HG03108 (cell line): Measurements from ENCODE around the gene ZNF266.

Source experiments
- ATAC-seq: cut with Tn5 transposase; IDR thresholded peaks from one replicate; pipeline ENCODE4 v1.9.1; 2021; ENCODE audit warnings: moderate library complexity; ENCODE audit not compliant: unreplicated experiment

Gene ZNF266

DNA sequence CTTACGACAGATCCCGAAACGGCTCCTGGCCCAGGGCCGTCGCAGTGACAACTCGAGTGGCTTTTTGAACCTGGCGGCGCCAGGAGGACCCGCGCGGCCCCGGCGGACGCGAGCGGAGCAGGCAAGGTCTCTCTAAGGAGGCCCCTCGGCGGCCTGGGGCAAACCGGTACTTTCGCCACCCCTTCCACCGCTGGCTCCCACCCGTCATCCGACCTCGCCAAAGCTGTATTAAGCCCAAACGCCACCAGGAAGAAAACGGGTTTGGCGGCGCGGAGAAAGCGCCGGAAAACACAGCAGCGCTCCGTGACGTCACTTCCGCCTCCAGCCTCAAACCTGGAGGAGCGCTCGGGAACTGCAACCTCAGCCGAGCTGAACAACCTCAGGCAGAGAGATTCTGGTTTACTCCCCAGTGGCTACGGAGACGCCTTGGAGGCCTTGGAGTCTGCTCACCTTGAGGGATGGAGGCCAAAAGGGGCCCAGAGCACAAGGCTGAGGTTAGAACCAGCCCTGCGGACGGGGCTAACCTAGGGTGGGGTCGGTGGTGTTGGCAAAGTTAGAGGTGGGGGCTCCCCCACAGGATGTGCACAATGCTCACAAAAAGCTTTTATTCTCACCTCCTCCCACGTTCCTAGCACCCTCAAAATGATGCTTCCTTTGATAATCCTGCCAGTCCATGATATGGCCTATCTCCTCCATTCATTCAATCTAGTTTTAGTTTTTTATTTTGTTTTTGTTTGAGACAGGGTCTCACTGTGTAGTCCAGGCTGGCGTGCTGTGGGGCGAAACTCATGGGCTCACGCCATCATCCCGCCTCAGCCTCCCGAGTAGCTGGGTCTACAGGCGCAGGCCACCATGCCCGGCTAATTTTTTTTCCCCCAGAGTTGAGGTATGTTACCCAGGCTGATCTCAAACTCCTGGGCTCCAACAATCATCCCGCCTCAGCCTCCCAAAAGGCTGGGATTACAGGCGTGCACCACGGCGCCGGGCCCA is at the start of gene ZNF266:
Gene ZNF266, minus strand, starts transcription at position 295 of the 990 bp plus-strand sequence. CDS start 15,484 bp downstream, outside the sequence.
- ATAC-seq = peak; percentile 81

- ATAC-seq = no peak
These were observed 49.8 kb upstream of the ZNF266 start for GRCh38 chr19:9485140-9485539.

DNA sequence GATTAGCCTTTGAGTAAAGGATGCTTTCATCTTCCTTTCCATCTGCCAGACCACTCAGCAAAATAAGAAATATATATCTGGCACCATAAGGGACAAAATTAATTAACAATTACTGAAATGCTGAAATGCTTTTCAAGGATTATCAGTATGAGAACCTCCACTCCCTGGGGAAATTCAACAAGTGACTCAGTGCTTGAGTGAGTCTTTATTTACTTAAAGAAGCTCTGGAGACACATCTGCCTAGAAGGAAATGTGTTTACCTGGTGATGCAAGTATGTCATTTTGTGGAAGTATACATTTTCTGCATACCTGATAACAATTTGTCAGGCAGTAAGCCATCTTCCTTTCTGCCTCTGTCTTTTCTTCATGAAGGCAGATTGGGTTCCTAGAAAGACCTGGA is 39.6 kb upstream of the ZNF266 start:
- no peak for ATAC-seq

GRCh38 chr19:9467161-9467560 is 31.8 kb upstream of the ZNF266 start:
- ATAC-seq = no peak

DNA sequence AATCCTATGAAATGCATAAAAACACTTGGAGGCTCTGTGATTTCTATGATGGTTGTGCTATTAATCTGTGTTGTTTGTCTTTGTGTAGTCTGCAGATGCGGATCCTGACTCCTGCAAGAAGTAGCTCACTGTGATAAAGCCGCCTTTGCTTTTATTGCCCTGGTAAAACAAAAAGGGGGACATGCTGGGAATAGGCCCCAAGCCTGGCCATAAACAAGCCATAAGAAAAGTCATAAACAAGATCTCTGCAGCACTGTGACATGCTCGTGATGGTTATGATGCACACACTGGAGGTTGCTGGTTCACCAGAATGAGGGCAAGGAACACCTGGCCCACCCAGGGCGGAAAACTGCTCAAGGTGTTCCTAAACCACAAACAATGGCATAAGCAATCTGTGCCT is 26.6 kb upstream of the ZNF266 start:
- ATAC-seq = no peak

- no peak for ATAC-seq
These were observed 20.8 kb upstream of the ZNF266 start for GRCh38 chr19:9456018-9456689.

GRCh38 chr19:9453953-9454352 is 18.6 kb upstream of the ZNF266 start:
- ATAC-seq = no peak

- ATAC-seq = no peak
These were observed 9.7 kb upstream of the ZNF266 start for GRCh38 chr19:9445037-9445436.

DNA sequence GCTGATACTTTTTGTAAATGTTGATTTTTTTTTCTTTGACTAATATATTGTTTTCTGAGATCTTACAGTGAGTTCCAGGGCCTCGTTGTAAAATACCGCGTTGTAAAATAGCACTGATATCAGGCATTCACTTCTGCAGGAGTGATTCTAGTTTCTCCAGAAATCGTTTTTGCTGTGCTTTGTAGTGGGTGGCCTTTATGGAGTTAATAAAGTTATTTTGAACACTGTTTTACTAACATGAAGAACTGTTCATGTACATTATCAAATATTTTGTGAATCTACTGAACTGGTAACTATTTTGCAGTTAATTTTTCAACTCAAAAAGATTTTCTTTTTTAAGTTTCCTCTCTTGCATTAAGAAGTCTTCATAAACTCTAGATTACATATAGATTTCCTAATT is 985 bp upstream of the ZNF266 start:
- ATAC-seq = no peak

- ATAC-seq = no peak
These were observed 3.9 kb downstream of the ZNF266 start for GRCh38 chr19:9431475-9431874.

GRCh38 chr19:9430444-9430843 is 4.9 kb downstream of the ZNF266 start:
- no peak for ATAC-seq

DNA sequence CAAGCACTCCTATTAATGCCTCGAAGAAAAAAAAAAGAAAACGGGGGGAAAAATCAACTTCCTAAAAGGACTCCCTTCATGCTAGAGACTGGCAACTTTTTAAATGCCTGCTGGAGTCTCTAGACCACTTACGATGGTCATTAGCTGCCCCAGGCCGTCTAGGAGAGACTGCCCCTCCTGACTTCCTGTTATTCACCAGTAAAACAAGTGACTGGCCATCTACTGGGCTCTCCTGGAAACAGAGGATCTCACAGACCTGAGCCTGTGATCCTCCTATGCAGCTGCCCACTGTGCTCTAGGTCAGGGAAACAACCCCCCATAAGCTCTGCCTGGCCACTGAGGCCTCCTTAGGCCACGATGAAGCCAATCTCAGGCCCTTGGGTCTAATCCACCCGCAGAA is 7.4 kb downstream of the ZNF266 start:
- ATAC-seq = no peak

DNA sequence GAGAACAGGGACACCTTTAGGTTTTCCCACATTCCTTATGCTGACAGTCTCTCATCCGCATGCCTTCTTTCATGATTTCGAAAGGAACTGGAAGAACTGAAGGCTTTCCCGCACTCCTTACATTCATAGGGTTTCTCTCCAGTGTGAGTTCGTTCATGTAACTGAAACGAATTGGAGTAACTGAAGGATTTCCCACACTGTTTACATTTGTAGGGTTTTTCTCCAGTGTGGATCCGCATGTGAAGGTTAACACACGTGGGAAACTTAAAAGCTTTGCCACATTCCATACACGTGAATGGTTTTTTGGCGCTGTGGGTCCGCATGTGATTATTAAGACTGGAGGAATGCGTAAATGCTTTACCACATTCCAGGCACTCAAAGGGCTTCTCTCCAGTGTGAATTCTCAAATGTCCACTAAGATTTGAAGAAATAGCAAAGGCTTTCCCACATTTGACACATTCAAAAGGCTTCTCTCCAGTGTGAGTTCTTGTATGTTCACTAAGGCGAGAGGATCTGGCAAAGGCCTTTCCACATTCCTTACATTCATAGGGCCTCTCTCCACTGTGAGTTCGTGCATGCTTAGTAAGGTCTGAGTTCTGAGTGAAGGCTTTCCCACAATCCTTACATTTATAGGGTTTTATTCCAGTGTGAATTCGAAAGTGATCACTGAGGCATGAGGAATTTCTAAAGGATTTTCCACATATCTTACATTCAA is 22.0 kb downstream of the ZNF266 start:
- no peak for ATAC-seq

- ATAC-seq = no peak
These were observed 27.5 kb downstream of the ZNF266 start for GRCh38 chr19:9407827-9408226.

DNA sequence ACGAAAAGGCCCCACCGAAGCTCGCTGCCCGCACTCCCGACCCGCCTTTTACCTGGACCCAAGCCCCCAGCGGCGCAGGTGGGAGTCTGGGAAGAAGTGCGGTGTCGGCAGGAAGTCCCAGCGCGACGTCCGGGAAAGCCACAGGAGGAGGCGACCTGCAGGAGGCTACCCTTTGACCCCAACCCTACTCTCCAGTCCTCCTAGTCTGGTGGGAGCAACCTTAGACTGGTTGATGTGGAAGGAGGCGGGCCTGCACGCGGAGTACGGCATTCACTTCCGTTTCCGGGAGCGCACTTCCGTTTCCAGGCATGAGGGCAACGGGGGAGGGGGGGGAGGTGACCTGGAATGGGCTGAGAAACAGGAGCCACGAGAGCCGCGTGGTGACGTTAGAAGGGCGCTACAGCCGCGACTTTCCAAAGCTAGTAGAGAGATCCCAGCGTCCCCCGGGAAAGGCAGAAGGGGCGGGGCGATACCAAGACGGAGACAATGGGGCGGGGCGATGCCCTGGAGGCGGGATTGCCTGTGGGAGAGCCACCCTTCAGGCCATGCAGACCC is 28.5 kb downstream of the ZNF266 start:
- ATAC-seq = no peak

- no peak for ATAC-seq
These were observed 54.0 kb downstream of the ZNF266 start for GRCh38 chr19:9381361-9381785.

GRCh38 chr19:9370738-9371619 is 64.4 kb downstream of the ZNF266 start:
- ATAC-seq = no peak

GRCh38 chr19:9362905-9363304 is 72.5 kb downstream of the ZNF266 start, which contains the start of gene ZNF177:
ZNF177 (plus strand) TSS chr19:9363013; CDS start chr19:9378312, 15,299 bp downstream.
- no peak for ATAC-seq
